HPDE6-E6E7 (cell line): ENCODE measurements around the gene CCDC187.

Source experiments
- DNase-seq: peaks from one replicate; pipeline ENCODE4 v3.0.0; 2011; ENCODE audit warnings: missing footprints; ENCODE audit errors: extremely low spot score

Gene CCDC187

DNA sequence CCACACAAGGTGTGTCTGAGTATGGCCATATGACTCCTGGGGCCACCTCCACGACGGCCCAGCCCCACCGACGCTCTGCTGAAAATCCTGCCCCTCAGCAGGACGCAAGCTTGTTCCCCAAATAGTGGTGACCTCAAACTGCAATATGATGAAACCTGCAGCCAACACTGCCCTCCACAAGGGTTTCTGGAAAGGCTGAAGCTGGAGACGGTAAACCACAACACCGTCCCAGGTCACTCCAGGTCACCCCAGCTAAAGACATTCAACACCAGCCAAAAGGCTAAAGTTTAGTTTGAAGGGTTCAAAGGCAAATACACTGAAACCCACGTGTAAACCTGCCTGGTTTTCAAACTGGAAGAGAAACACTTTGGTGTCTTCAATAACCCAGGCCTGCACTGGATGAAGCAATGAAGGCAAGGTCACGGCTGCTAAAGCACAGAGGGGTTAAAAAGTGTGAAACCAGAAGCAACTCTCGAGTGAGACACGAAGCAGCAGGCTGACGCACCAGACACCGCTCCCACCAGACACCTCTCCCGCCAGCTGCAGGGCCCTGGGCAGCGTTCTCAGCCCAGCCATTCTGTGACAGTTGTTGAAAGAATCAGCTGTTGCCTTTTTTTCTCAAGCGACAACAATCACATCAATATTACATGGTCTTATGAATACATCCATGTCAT, 97.2 kb downstream of the CCDC187 start:
- DNase-seq = no peak

DNA sequence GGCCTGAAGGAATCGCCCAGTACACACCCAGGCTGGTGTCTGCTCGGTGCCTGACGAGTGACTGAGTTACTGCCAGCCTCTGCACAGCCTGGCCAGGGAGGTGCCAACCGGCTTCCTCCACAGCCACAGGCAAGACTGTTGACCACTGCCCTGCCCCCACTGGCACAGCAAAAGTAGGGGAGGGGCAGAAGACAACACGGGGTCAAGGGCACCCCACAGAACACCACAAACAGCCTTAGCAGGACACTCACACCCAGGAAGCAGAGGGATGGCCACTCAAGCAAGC, 98.2 kb downstream of the CCDC187 start:
- DNase-seq = no peak

DNA sequence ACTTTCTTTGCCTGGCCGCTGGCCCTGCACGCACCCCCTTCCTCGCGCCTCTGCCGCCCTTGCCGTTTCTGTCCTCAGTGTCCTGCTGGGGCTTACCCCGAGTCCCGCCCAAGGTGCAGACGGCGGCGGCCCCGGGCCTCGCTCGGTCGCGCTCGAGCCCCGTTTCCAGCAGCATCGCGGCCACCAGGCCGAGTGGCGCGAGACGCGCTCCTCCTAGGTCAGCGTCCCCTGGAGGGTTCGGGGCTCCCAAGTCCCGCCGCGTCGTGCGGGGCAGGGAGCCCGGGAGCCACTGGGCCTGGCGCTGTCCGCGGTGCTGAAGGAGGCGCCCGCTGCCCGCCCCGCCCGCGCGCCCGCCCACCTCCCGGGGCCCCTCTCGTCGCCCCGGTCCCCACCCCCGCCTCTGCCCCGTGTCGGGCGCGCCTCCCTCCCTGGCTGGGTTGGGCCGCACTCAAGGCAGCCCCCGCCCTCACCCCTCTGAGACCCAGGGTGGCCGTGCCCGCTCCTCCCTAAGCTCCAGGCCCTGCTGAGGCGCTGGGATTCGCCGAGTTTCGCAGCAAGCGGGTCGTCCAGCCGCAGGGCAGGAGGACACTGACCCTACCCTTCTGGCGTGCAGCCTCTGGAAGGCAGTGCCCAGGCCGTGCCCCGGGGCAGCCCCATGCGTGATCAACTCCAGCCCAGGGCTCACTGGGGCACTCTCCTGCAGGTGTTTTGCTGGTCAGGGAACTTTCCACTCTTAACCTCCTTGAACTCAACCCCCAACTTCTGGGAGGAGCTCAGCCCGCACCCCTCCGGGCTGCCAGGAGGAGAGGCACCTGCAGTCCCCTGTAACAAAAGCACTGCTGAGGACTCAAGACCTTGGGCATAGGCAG, 98.8 kb downstream of the CCDC187 start, which contains the start of gene LHX3:
Gene LHX3 (minus strand): TSS at position 291 of the 869 bp plus-strand sequence. CDS start 116 bp downstream, at position 175.
- DNase-seq = no peak

DNA sequence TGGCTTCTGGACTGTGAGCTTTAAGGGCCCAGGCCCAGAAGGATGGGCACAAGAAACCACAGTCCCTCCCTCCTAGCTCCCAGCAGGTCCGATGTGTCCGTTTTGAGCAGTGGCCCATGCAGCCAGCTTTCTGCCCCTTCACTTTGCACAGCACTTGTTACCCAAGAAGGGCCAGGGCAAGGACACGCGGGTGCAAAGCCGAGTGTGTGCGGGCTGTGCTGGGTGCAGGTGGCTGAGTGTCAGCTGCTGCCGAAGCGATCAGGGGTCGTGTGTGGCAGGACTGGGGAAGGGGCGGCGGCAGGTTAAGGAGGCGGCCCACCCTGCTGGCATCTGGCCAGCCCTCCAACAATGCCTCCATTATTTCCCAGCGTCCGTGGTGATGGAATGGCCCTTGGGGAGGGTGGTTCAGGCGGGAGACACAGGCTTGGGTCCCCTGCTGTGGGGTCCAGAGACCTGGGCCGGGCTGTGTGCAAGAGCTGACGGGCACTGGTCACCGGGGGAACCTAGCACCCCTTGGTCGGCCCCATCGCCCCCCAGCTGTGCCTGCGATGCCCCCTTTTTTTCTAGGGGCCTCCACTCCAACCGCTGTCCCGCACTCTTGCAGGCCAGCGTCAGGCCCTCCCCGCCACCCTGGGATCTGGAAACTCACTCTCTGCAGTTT, 99.6 kb downstream of the CCDC187 start:
- no peak for DNase-seq

DNA sequence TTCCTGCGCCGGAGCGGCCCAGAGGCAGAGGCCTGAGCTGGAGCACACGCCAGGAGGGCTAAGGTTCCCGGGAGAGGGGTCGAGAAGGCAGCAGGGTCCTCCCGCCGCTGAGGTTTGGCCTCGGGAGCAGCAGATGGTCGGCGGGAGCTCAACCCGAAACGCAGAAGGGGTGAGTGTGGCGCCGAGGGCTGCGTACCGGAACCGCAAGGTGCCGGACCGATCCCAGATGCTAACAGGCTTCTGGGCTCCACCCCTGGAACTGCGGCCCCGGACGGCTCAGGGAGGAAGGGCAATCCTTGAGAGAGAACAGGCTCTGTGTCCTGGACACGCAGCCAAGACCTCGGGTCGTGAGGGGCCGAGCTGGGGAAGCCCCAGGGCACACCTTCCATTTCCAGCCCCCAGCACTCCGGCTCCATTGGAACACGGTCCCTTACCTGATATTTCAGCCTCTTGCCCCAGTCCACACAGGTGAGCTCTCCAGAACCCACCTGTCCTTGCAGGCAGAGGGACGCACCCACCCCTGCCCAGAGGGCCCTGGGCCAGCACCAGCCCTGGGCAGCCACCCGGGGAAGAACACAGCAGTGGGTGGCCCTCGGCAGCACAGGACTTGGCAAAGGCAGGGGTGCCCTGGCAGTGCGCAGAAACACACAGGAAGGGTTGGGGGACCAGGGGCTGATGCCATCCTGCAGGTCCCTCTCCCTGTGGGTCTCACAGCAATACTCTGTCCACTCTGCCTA, 100.3 kb downstream of the CCDC187 start:
- DNase-seq = no peak

DNA sequence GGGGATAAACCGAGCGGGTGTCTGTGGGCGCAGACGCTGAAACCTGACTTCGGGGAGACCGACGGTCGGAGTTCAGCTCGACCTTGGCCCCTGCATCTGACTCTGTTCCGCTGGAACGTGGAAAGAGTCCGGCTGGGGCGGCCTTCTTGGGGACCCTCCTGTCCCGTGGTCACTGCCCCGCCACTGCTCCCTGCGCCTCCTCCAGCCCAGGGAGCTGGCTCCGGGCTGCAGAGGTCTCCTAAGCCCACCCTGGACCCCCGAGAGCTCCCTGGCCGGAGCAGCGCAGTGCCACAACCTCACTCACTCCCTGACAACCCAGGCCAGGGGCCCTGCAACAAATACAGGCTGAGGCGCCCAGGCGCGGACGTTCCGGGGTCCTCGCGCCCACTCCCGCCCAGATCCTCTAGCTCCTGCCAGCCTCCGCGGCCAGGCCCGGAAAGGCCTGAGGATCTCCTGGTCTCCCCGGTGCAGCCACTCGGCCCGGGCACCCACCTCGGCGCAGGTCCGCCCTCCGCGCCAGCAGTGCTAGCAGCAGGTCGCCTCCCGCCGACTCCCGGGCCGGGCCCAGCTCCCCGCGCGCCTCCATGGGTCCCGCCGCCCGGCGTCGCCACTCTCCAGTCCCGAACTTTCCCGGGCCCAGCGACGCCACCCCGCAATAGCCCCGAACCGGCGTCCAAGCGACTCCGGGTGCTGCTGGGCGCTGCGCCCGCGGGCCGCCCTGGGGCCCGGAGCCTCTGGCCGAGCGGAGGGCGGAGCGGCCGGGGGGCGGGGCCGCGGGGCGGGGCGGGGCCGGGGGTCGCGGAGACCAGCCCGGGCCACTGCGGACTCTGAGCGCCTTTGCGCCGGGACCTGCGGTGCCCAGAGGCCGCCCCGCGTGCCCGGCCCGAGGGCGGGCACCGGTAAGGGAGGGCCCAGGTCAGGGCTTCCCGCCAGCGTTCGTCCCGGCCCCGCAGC, 101.2 kb downstream of the CCDC187 start:
- no peak for DNase-seq

DNA sequence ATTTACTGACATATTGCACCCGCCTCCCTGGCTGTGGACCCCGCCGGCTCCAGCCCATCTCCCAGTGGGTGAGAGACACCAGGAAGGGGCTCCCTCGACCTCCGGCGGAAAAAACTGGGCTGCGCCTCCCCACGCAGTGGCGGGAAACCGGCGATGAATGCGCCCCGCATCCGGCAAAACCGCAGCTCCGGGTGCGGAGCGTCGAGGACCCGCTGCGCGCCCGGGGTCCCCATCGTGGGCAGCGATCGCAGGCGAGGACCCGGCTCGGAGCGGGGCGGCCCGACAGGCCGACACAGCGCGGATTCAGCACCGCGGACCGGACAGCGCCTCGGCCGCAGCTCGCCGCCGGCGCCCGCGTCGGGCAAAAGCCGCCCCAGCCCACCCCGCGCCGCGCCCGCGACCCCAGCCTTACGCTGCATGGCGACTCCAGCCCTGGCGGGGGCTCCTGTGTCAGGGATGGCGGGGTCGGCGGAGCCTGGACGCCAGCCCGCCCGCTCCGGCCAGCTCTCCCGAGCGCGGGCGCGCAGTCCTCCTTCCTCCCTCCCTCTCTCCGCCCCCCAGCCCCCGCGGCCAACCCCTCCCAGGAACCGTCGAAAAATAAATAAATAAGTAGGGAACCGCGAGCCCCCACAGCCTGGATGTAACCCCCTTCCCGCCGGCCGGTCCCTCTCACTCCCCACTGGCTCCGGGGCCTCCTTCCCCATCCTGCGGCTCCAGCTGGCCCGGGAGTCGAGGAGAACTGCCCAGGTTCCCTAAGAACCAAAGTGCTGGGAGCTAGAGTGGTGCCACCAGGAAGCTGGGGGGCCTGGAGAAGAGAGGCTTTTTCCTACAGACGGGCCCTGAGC, 102.1 kb downstream of the CCDC187 start:
- no peak for DNase-seq

DNA sequence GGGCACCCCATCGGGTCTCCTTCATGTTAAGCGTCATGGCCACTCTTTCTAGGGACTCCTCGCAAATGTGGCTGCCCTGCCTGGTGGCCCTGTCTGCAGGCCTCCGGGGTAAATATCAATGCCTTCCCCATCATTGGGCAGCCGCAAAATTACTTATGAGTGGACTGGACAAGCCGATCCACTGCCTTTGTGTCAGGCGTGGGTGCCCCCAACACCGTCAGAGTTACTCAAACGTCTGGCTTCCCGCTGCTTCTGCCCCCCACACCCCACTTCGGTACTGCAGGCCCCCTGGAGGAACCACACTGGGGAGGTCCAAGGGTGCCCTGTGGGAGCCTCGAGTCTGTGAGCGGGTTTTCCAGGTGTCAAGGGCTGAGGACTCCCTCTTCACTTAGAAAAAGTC, 102.7 kb downstream of the CCDC187 start:
- DNase-seq = no peak

DNA sequence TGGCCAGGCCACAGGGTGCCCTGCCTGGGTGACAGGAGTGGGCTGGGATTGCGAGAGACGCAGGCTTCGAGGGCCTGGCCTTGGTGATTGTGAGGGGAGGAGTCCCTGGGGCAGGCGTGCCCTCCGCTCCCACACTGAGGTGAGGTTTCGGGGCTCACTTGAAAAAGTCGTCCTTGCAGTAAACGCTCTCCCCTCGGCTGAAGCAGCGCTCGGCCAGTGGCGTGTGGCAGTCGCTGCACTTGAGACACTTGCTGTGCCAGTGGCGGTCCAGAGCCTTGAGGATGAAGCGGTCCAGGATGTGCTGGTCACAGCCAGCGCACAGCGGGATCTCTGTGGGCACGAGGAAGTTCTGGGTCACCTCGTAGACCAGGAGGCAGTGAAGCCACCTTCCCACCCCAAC, 103.5 kb downstream of the CCDC187 start:
- no peak for DNase-seq
